GM12873 (cell line): ENCODE data around the gene ART3.

Source experiments
- TF ChIP-seq, protein P1 (sequence below): IDR thresholded peaks from 2 replicates; pipeline ENCODE4 v1.5.1; 2012; ENCODE audit warnings: low read depth, mild to moderate bottlenecking, moderate library complexity, low read length, control low read depth; ENCODE audit not compliant: insufficient read depth; ENCODE audit errors: missing control alignments

Gene ART3

GRCh38 chr4:76055016-76055415 lies 19.5 kb upstream of the ART3 start:
- TF ChIP-seq, protein P1, sequence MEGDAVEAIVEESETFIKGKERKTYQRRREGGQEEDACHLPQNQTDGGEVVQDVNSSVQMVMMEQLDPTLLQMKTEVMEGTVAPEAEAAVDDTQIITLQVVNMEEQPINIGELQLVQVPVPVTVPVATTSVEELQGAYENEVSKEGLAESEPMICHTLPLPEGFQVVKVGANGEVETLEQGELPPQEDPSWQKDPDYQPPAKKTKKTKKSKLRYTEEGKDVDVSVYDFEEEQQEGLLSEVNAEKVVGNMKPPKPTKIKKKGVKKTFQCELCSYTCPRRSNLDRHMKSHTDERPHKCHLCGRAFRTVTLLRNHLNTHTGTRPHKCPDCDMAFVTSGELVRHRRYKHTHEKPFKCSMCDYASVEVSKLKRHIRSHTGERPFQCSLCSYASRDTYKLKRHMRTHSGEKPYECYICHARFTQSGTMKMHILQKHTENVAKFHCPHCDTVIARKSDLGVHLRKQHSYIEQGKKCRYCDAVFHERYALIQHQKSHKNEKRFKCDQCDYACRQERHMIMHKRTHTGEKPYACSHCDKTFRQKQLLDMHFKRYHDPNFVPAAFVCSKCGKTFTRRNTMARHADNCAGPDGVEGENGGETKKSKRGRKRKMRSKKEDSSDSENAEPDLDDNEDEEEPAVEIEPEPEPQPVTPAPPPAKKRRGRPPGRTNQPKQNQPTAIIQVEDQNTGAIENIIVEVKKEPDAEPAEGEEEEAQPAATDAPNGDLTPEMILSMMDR: no peak

GRCh38 chr4:76055421-76055820 lies 19.1 kb upstream of the ART3 start:
- TF ChIP-seq, protein P1: no peak

DNA sequence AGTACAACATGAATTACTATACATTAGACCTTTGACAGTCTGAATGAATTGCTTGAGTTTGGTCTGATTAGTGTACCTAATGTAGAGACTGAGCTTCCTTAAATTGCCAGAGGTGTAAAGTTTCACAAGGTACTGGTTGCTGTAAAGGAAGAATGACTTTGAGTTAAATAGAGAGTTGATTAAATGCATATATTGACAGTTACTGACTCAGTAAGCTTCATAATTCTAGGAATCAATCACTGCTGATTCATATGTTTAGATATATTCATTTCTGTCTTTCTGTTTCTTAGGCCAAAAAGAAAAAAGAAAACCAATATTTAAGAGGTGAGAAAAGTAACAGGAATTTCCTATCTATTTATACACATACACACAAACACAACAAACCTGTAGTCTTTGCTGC lies 16.2 kb upstream of the ART3 start:
- TF ChIP-seq, protein P1: no peak

DNA sequence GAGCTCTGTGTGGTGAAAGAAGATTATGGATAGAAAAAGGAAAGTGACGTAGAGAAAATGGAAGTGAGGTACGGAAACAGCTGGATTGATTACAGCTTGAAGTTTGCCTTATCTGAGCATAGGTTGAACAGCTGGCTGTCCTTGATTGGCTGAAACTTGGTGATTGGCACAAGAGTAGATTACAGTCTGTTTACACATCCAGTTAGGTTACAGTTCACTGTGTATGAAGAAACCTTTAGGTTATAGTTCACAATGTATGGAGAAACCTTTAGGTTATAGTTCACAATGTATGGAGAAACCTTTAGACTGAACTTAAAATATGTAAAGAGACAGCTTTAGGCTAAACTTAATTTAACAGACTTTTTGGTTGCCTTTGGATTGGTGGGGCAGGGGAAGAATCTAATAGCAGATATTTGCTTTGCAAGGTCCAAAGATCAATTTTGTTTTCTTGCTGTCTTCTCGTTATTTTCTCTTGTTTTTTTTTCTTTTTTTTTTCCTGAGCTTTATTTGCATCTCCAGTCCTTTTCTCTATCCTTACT lies 15.6 kb upstream of the ART3 start:
- TF ChIP-seq, protein P1: no peak

DNA sequence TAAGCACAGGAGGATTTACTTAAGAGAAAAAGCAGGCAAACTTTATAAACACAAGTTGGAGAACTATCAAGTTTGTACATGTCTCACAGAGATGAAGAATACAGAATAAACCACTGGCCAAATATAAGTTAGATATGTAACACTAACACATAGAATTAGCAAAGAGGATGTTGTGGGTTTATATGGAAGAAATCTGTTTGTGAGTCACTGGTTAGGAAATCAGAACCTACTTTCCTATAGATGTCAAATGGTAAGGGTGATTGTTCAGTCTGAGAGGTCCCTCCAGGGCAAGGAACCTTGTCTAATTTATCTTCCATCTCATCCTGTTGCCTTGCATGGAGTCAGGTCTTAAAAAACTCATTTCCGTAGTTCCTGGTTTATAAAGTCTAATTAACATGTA lies 14.8 kb upstream of the ART3 start:
- TF ChIP-seq, protein P1: no peak

DNA sequence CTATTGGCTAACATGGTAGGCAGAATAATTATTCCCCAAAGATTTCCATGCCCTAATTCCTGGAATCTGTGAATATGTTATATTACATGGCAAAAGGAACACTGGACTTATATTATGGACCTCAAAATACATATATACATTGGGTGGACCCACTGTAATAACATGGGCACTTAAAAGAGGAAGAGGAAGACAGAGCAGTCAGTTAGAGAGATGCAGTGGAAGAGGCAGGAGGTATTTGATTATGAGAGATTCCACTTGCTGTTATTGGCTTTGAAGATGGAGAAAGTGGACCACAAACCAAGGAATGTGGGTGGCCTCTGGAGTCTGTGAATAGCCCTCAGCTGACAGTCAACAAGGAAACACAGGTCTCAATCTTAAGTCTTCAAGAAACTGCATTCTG lies 14.0 kb upstream of the ART3 start:
- TF ChIP-seq, protein P1: no peak

DNA sequence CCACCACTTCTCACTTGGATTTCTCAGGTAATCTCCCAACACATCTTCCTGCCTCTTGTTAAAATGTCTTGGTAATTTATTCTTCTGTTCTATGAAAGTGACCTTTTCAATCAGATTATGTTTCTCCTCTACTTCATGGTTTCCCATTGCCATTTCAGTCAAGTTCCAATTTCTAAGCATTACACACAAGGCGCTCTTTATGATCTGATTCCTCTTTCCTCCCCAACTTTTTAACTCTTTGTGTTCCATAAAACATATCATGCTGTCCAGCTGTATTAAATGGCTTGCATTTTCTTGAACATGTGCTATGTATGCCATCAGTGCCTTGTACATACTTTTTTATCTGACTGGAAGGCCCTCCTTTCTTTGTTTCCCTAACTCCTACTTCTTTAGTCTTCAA lies 13.1 kb upstream of the ART3 start:
- TF ChIP-seq, protein P1: no peak
